ENCODE data around the gene ADH5. TPM values are rescaled to one million over a fixed set of nuclear protein-coding genes. Genes with fewer than 3 reads are reported as not detected.
"Not testable (repeated sequence)": the region's sequence is repeated elsewhere in the genome, so short reads cannot be mapped to it uniquely, and the experiment has no call there.

Gene ADH5
- total RNA-seq, 4 donors from 2014 or later = 254 to 466 (median 421) TPM

- no peaks in the 10 kb centered on the region for H3K9me3 ChIP-seq
- WGBS = 97% methylated on average over 6 of the region's 12 CpGs
- DNase-seq (ENCODE audit: extremely low spot score) = no peak
- H3K27me3 ChIP-seq = no peaks in the 10 kb centered on the region
- peaks cover 0 to 29% (median 6%) of the 10 kb centered on the region in 4 donors for H3K4me1 ChIP-seq
- no peak overlapping the region for H3K27ac ChIP-seq (replicated peaks in 1 of 4)
- TF ChIP-seq EP300 (IDR thresholded peaks at IDR 0.05) = no peak
- TF ChIP-seq POLR2AphosphoS5 (IDR thresholded peaks at IDR 0.05) = no peak
- TF ChIP-seq, protein P1, sequence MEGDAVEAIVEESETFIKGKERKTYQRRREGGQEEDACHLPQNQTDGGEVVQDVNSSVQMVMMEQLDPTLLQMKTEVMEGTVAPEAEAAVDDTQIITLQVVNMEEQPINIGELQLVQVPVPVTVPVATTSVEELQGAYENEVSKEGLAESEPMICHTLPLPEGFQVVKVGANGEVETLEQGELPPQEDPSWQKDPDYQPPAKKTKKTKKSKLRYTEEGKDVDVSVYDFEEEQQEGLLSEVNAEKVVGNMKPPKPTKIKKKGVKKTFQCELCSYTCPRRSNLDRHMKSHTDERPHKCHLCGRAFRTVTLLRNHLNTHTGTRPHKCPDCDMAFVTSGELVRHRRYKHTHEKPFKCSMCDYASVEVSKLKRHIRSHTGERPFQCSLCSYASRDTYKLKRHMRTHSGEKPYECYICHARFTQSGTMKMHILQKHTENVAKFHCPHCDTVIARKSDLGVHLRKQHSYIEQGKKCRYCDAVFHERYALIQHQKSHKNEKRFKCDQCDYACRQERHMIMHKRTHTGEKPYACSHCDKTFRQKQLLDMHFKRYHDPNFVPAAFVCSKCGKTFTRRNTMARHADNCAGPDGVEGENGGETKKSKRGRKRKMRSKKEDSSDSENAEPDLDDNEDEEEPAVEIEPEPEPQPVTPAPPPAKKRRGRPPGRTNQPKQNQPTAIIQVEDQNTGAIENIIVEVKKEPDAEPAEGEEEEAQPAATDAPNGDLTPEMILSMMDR (IDR thresholded peaks at IDR 0.05) = no peak
- TF ChIP-seq POLR2A (IDR thresholded peaks at IDR 0.05; ENCODE audit: low read depth) = no peak
- H3K4me3 ChIP-seq = no peak overlapping the region
- H3K36me3 ChIP-seq = no peaks in the 10 kb centered on the region
- intact Hi-C loops (cut with DNase I) = no loop called here
These were observed 10.7 kb upstream of the ADH5 start for GRCh38 chr4:99099311-99099710.

DNA sequence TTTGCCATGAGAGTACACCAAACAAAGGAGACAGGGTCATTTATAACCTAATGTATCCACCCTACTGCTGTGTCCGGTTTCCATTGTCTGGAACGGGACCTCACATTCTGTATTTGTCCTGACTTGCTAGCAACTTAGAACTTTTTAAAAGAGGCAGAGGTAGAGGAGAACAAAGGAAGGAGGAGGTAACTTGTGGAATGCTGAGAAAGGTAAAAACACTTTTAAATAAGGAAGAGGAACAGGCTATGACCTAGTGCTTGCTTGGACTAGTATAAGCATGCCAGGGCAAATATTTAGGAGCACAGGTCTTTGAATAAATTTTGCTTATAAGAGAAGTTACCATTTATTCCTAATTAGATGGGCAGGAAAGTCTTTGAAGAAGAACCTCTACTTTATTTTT, 3.3 kb upstream of the ADH5 start:
- H3K4me3 ChIP-seq = peak overlapping the region in 3 of 4 donors; percentile 19 to 81 (median 68)
- H3K4me1 ChIP-seq = peaks cover 7 to 43% (median 31%) of the 10 kb centered on the region in 4 donors
- H3K27ac ChIP-seq (replicated peaks in 1 of 4) = peak overlapping the region; percentile 90 to 96 (median 94)
- H3K27me3 ChIP-seq; intact Hi-C loops (cut with DNase I); H3K36me3 ChIP-seq; DNase-seq (ENCODE audit: extremely low spot score); H3K9me3 ChIP-seq: not testable (repeated sequence)
- WGBS = 63% methylated on average over 2 of the region's 2 CpGs

- Histone ChIP-seq H3K36me3 (no peaks in the 10 kb centered on the region), H3K27me3 (no peaks in the 10 kb centered on the region), H3K27ac (replicated peaks in 1 of 4) (peak overlapping the region; percentile 90 to 96 (median 94)), H3K4me3 (peak overlapping the region; percentile 68 to 81 (median 74)), H3K4me1 (peaks cover 7 to 49% (median 37%) of the 10 kb centered on the region in 4 donors), H3K9me3 (no peaks in the 10 kb centered on the region)
- no peak for DNase-seq (ENCODE audit: extremely low spot score)
- WGBS = 37% methylated on average over 2 of the region's 2 CpGs
- TF ChIP-seq POLR2A (IDR thresholded peaks at IDR 0.05; ENCODE audit: low read depth) = no peak
- no peak for TF ChIP-seq EP300 (IDR thresholded peaks at IDR 0.05)
- no peak for TF ChIP-seq POLR2AphosphoS5 (IDR thresholded peaks at IDR 0.05)
- TF ChIP-seq, protein P1 (IDR thresholded peaks at IDR 0.05) = no peak
- intact Hi-C loops (cut with DNase I) = no loop called here
These were observed 2.6 kb upstream of the ADH5 start for GRCh38 chr4:99091216-99091575.

- intact Hi-C loops (cut with DNase I) = no loop called here
- WGBS = 35% methylated on average over 2 of the region's 2 CpGs
- Histone ChIP-seq H3K4me3 (peak overlapping the region; percentile 68 to 81 (median 74)), H3K4me1 (peaks cover 7 to 53% (median 42%) of the 10 kb centered on the region in 4 donors), H3K36me3 (peaks cover 0 to 2% (median 0%) of the 10 kb centered on the region in 4 donors), H3K9me3 (no peaks in the 10 kb centered on the region), H3K27me3 (no peaks in the 10 kb centered on the region), H3K27ac (replicated peaks in 1 of 4) (peak overlapping the region; percentile 90 to 96 (median 94))
- DNase-seq (ENCODE audit: extremely low spot score) = no peak
- TF ChIP-seq POLR2AphosphoS5 (IDR thresholded peaks at IDR 0.05) (peak in 1 of 2 donors; percentile 8), POLR2A (IDR thresholded peaks at IDR 0.05; ENCODE audit: low read depth) (no peak)
- TF ChIP-seq, protein P1 (IDR thresholded peaks at IDR 0.05) = no peak
These were observed 2.1 kb upstream of the ADH5 start for GRCh38 chr4:99090481-99091215.

- Histone ChIP-seq H3K27me3 (no peaks in the 10 kb centered on the region), H3K36me3 (peaks cover 13 to 28% (median 19%) of the 10 kb centered on the region in 4 donors), H3K4me1 (peaks cover 8 to 79% (median 67%) of the 10 kb centered on the region in 4 donors), H3K27ac (replicated peaks in 1 of 4) (peak overlapping the region; percentile 90 to 96 (median 94)), H3K9me3 (no peaks in the 10 kb centered on the region), H3K4me3 (peak overlapping the region; percentile 68 to 81 (median 74))
- no peak for TF ChIP-seq POLR2A (IDR thresholded peaks at IDR 0.05; ENCODE audit: low read depth)
- TF ChIP-seq POLR2AphosphoS5 (IDR thresholded peaks at IDR 0.05) = peak; percentile 19 to 65
- WGBS = 12% methylated on average over 6 of the region's 15 CpGs
- DNase-seq (ENCODE audit: extremely low spot score) = peak; percentile 95
- intact Hi-C loops (cut with DNase I) = no loop called here
These were observed 552 bp downstream of the ADH5 start for GRCh38 chr4:99088023-99088449.

All from esophagus muscularis mucosa (tissue), 4 donors.